CD4-positive, alpha-beta T cell treated with Interleukin-12 subunit alpha and Interleukin-12 subunit beta, for 1 hour (primary cell): ENCODE results near the gene CEBPA.

ENCODE experiments used
- DNase-seq: peaks from one replicate; pipeline ENCODE4 v3.0.0-alpha.2; 2020

CEBPA gene

GRCh38 chr19:33286899-33287298 is 15.4 kb downstream of the CEBPA start:
- peak; percentile 17 for DNase-seq

GRCh38 chr19:33285441-33285927 is 16.9 kb downstream of the CEBPA start:
- DNase-seq: no peak

GRCh38 chr19:33284756-33285155 is 17.6 kb downstream of the CEBPA start:
- no peak for DNase-seq

- DNase-seq: no peak
These were observed 18.1 kb downstream of the CEBPA start for GRCh38 chr19:33284146-33284643.

GRCh38 chr19:33283589-33283988 is 18.7 kb downstream of the CEBPA start:
- no peak for DNase-seq

GRCh38 chr19:33282036-33282671 is 20.2 kb downstream of the CEBPA start:
- no peak for DNase-seq

- no peak for DNase-seq
These were observed 20.9 kb downstream of the CEBPA start for GRCh38 chr19:33281296-33281926.

- DNase-seq: no peak
These were observed 21.9 kb downstream of the CEBPA start for GRCh38 chr19:33280351-33280921.

GRCh38 chr19:33279430-33280350 is 22.6 kb downstream of the CEBPA start:
- DNase-seq: no peak

GRCh38 chr19:33278403-33279269 is 23.7 kb downstream of the CEBPA start:
- DNase-seq: no peak

GRCh38 chr19:33278023-33278402 is 24.3 kb downstream of the CEBPA start:
- no peak for DNase-seq

GRCh38 chr19:33277434-33277833 is 24.9 kb downstream of the CEBPA start:
- no peak for DNase-seq

GRCh38 chr19:33275933-33276619 is 26.3 kb downstream of the CEBPA start:
- DNase-seq: no peak

- no peak for DNase-seq
These were observed 26.8 kb downstream of the CEBPA start for GRCh38 chr19:33275559-33275932.

GRCh38 chr19:33274663-33275558 is 27.4 kb downstream of the CEBPA start:
- DNase-seq: no peak

GRCh38 chr19:33273881-33274662 is 28.3 kb downstream of the CEBPA start:
- peak; percentile 20 for DNase-seq

- no peak for DNase-seq
These were observed 29.1 kb downstream of the CEBPA start for GRCh38 chr19:33273065-33273736.

GRCh38 chr19:33271246-33272021 is 30.9 kb downstream of the CEBPA start:
- no peak for DNase-seq
